ENCODE measurements around the gene PCGF3.

PCGF3 gene

GRCh38 chr4:769511-769910 lies 63.9 kb downstream of the PCGF3 start:
- TF ChIP-seq FOXP2 (optimal IDR thresholded peaks at IDR 0.05; ENCODE audit: borderline replicate concordance, extremely low read depth, extremely low read length, insufficient read depth) (no peak), REST (IDR thresholded peaks at IDR 0.05; ENCODE audit: insufficient read depth in 1 of 2, low read depth in 2 of 2, low read length in 2 of 2) (no peak), SIN3A (IDR thresholded peaks at IDR 0.05; ENCODE audit: borderline replicate concordance, insufficient read depth, low read length) (no peak), TAF1 (IDR thresholded peaks at IDR 0.05; ENCODE audit: borderline replicate concordance, insufficient read depth, low read length) (no peak), POLR2AphosphoS5 (IDR thresholded peaks at IDR 0.05; ENCODE audit: low read depth, low read length) (no peak; the same call in 1 of the 2 replicates)

- TF ChIP-seq FOXP2 (optimal IDR thresholded peaks at IDR 0.05; ENCODE audit: borderline replicate concordance, extremely low read depth, extremely low read length, insufficient read depth) (no peak), TAF1 (IDR thresholded peaks at IDR 0.05; ENCODE audit: borderline replicate concordance, insufficient read depth, low read length) (no peak), SIN3A (IDR thresholded peaks at IDR 0.05; ENCODE audit: borderline replicate concordance, insufficient read depth, low read length) (no peak), REST (IDR thresholded peaks at IDR 0.05; ENCODE audit: insufficient read depth in 1 of 2, low read depth in 2 of 2, low read length in 2 of 2) (no peak), POLR2AphosphoS5 (IDR thresholded peaks at IDR 0.05; ENCODE audit: low read depth, low read length) (no peak)
Observed at GRCh38 chr4:770022-770421, 64.4 kb downstream of the PCGF3 start.

DNA sequence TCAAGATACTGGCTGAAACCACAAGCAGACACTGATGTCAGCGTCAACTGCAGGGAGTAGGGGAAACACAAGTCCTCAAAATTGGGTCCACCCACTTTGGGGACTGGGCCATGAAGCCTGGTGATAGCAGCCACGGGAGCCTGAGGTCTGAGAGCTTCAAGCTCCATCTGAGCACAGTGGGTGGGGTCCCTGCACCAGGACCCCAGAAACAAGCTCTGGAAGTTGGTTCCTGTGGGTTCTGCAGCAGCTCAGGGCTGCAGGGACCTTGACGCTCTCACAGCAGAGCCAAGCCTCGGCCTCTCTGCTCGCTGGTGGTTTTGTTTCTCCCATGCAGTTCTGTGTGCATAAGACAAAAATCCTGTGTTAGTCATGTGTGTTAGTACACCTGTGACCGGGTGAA lies 65.8 kb downstream of the PCGF3 start:
- TF ChIP-seq SIN3A (IDR thresholded peaks at IDR 0.05; ENCODE audit: borderline replicate concordance, insufficient read depth, low read length): no peak

GRCh38 chr4:772118-772517 lies 66.5 kb downstream of the PCGF3 start:
- TF ChIP-seq SIN3A (IDR thresholded peaks at IDR 0.05; ENCODE audit: borderline replicate concordance, insufficient read depth, low read length): no peak

- TF ChIP-seq SIN3A (IDR thresholded peaks at IDR 0.05; ENCODE audit: borderline replicate concordance, insufficient read depth, low read length): no peak
- no peak for TF ChIP-seq TAF1 (IDR thresholded peaks at IDR 0.05; ENCODE audit: borderline replicate concordance, insufficient read depth, low read length)
- no peak for TF ChIP-seq REST (IDR thresholded peaks at IDR 0.05; ENCODE audit: insufficient read depth in 1 of 2, low read depth in 2 of 2, low read length in 2 of 2)
Observed at GRCh38 chr4:772776-773175, 67.1 kb downstream of the PCGF3 start.

DNA sequence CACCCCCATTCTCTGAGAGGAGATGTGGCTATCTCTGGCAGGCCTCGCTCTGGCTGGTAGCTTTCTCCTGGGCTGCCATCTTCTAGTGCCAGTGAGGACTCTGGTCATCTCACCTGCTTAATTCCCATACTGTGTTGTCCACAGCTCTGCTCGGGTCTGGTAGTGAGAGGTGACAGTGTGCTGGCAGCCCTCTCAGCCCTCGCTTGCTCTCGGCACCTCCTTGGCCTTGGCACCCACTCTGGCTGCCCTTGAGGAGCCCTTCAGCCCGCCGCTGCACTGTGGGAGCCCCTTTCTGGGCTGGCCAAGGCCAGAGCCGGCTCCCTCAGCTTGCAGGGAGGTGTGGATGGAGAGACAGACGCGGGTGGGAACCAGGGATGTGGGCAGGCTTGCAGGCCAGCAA lies 67.6 kb downstream of the PCGF3 start:
- no peak for TF ChIP-seq FOXP2 (optimal IDR thresholded peaks at IDR 0.05; ENCODE audit: borderline replicate concordance, extremely low read depth, extremely low read length, insufficient read depth)
- no peak for TF ChIP-seq REST (IDR thresholded peaks at IDR 0.05; ENCODE audit: insufficient read depth in 1 of 2, low read depth in 2 of 2, low read length in 2 of 2)
- TF ChIP-seq TAF1 (IDR thresholded peaks at IDR 0.05; ENCODE audit: borderline replicate concordance, insufficient read depth, low read length): no peak
- no peak for TF ChIP-seq POLR2AphosphoS5 (IDR thresholded peaks at IDR 0.05; ENCODE audit: low read depth, low read length)
- TF ChIP-seq SIN3A (IDR thresholded peaks at IDR 0.05; ENCODE audit: borderline replicate concordance, insufficient read depth, low read length): no peak
